ENCODE measurements around the gene FAM204A.

DNA sequence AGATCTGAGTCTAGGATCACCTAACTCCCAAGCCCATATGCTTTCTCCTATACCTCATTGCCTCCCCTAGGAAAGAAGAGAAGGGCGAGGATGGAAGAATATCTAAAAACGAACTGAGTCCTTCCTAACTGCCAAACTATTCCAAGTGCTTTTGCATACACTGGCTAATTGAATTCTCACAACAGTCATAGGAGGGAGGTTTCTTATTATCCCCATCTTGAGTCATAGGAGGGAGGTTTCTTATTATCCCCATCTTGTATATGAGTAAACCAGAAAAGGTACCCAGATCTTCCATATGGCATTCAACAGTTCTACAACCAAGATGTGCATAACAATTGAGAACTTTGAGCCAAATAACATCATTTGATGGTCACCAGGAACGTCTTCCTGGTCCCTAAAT lies 13.1 kb upstream of the FAM204A start:
- TF ChIP-seq, protein P1, sequence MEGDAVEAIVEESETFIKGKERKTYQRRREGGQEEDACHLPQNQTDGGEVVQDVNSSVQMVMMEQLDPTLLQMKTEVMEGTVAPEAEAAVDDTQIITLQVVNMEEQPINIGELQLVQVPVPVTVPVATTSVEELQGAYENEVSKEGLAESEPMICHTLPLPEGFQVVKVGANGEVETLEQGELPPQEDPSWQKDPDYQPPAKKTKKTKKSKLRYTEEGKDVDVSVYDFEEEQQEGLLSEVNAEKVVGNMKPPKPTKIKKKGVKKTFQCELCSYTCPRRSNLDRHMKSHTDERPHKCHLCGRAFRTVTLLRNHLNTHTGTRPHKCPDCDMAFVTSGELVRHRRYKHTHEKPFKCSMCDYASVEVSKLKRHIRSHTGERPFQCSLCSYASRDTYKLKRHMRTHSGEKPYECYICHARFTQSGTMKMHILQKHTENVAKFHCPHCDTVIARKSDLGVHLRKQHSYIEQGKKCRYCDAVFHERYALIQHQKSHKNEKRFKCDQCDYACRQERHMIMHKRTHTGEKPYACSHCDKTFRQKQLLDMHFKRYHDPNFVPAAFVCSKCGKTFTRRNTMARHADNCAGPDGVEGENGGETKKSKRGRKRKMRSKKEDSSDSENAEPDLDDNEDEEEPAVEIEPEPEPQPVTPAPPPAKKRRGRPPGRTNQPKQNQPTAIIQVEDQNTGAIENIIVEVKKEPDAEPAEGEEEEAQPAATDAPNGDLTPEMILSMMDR (IDR thresholded peaks at IDR 0.05) = no peak
- TF ChIP-seq POLR2A (IDR thresholded peaks at IDR 0.05) = no peak

Data from adrenal gland (tissue), 5 donors.